ENCODE measurements around the gene SESN1.

Gene SESN1

DNA sequence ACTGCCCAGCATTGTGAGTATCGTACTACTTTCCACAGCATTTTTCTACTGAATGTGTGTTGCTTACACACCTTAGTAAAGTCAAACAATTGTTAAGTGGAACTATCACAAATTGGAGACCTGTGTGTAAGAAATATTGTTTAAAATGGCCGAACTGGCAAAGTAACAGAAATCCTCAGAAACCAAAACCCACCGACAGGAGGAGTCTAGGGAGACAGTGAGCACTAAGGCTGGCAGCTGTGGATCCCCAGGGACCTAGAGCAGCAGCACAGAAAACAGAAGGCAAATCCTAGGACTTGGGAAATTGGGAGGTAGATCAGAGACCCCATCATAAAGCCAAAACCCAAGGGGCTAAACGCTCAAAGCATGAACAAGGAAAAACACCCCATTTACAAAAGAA is 69.9 kb downstream of the SESN1 start:
- no peak for DNase-seq

DNA sequence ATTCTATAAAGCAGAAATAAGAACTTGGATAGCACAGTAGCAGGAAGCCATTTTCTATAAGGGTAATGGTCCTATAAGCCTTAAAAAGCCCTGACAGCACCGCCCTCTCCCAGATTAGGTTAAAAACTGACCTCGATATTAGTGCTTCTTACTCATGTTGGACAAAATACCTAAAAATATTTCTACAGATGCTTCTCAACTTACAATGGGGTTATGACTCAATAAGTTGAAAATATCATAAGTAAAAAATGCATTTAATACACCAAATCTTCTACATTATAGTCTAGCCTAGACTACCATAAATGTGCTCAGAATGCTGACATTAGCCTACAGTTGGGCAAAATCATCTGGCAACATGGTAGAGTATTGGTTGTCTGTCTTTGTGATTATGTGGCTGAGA is 70.3 kb downstream of the SESN1 start:
- DNase-seq: no peak

DNA sequence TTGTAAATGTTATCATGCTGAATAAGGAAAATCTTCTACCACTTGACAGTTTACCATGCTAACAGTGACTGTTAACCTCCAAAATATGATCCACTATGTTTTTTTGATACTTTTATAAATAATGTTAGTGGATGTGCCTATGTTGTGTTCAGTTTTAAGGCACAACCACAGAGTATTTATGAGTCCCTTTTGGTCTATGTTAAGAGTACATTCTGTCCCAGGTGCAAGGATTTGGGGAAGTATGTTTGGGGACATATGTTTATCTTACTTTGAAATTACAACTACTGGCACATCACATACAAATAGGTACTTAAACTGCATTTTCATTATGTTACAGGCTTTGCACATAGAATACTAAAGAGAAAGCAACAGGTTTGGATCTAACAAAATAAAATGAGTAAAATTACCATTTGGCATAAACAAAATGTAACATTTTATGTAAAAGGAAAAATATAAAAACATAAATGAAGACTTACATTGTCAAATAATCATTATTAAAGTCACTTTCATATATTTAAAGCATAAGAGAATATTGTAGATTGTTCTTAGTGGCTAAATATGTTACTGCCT is 71.2 kb downstream of the SESN1 start:
- DNase-seq: no peak

DNA sequence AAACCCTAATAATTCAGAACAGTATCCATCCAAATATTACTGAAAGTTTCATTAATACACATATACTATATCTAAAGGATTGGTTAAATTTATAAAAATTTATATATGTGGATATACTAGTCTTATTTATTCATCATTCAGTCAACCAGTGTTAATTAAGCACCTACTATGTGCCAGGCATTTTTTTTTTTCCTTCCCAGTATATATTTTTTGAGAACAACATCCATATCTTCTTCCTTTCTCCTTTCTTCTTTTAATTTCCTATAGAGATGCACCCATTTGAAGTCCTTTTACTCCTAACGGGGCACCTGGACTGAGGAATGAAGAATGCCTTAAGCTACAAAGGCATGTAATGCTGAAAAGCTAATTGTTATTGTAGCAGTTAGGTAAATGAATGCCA is 72.8 kb downstream of the SESN1 start:
- DNase-seq: no peak

DNA sequence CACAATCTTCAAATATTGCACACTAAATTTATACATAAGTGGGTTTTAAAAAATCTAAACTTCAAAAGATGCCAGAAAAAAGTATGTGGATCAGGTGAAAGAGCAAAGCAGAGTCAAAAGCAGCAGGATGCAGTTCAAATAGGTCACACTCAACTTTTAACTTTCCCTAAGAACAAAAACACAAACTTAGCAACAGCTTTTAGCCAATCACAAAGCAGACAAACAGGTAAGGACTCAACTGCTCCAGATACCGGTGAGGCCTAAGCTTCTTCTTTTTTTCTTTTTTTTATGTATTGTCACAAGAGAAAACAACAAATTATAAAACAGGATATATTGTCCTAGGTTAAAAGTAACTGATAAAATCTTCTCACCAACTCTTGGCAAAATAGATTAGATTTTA is 74.7 kb downstream of the SESN1 start:
- no peak for DNase-seq

DNA sequence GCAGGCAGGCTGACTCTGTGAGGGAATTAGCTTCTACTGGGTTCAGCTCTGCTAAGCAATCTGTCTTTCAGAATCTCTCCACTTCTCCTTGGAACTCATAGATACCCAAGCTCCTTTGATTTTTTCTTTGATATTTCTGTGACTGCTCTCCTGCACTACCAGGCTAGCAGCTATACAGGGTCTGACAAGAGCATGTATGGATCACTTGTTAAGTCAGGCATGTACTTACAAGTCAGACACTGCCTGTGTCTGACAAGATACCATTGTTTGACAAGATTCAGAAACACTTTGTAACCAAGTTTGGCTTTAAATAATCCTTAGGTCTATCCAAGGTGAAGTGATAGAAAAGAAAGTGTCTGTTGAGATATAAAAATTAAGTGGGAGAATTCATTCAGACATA is 79.5 kb downstream of the SESN1 start:
- DNase-seq: no peak

DNA sequence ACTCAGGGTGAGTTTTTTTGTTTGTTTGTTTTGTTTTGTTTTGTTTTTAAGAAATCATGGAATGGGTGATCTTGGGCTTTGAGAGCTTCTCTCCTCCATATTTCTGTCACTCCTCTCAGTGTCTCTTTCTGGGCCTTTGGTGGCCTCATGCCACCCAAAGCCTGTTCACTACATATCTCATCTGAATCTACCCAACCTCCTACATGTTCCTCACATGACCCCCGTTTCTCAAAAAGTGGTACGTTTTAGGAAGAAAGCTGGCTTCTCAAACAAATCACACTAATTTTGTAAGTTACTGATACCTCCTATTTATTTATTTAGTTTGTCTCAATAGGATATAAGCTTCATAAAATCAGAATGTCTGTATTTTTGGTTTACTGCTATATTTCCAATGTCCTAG is 80.0 kb downstream of the SESN1 start:
- no peak for DNase-seq

DNA sequence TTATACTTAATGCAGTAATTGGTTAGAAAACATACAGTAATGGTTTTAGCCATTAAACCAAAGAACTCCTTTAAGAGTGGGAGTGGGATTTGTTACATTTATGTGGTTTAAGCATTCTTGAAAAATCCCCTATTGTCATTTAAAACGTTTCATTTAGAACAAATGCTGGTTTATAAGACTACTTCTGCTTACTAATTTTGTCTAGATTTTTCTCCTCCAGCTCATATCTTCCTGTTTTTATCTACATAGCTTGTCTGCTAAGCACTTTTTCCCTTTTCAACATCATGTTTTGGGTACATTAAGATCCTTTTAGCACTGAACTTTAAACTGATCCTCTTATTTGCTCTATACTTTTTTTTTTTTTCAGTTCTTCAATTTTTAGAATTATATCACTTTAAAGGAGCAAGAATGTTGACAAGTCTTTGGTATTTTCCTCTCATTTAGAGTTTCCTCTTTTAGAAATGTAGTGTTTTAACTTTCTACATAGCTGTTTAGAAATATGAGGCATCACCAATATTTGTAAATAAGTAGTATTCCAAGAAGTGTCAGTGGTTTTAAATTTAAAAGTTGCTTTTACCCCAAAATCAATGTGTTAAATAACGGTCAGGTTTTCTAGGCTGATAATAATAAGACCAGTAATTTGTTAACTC is 80.9 kb downstream of the SESN1 start:
- DNase-seq: no peak

DNA sequence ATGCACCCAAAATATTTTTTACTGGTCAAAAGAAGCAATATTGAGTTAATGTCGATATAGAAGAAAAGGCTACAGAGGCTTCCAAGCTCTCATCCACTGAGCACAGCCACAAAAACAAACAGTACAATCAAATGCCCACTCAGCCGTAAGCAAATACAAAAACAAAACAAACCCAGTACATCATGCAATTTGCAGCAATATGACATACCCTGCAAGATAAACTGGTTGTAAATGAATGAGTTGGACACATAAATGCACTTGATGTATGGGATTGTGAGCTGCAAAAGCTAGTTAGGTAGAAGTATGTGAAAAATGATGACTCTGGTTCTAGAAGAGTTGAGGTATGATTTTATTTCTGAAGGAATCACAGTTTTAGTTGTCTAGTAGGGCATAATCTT is 83.9 kb downstream of the SESN1 start:
- DNase-seq: no peak

DNA sequence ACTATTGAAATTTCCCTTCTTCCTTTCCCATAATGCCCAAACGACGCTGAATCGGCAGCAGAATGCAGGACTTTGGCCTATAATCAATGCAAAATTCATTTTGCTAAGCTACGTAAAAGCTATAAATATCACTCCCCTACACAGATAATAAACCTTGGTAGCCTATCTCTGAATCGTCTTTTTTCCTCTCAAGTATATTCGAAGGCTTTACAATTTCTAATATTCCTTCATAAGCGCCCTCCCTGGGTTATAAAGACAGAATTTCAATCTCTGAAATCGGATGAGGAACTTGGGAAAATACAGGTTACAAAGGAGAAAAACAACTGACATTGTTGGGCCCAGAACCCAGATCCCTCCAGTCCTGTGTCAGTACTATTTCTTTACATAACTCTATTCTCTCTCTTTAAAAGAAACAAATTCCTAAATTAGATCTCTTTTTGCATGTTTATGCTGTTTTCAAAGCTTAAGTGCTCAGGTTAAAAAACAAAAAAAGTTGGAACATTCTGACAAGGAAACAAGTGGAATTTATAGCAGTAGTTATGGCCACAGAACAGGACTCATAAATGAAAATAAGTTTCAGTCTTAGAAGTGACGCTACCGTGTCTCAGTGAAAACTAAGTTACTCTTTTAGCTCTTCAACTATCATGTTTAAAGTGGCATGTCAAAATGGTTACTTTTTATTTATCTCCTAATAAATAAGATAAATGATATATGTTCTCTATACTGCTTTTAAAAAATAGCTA is 84.5 kb downstream of the SESN1 start:
- DNase-seq: no peak

DNA sequence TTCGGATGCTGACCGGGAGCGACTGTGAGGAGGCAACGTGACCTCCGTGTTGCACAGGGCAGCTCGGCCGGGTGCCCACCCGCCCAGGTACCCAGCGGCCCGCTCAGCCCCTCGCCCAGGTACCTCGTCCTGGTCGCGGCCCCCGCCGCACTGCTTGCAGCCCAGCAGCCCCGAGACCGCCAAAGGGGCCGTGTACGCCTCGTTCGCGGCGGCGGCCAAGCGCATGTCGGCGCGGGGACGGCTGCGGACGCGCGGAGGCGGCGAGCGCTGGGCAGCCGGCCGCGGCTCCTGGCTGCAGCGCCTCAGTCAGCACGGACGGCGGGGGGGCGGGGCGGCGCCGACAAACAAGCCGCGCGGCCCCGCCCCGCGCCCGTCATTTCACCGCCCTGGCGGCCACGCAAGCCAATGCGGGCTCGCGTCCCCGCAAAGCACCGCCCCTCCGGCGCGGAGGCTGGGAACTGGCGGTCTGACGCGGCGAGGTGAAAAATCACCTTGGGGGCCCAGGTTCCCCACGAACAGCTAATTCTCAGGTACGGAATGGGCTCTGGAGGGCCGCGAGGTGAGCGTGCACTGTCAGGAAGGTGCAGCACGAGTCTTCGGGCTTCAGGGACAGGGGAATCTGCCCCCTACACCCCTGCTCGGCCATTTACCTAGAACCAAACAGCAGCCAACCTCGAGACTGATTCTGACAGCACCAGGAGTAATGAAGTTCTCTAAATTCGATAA is 85.2 kb downstream of the SESN1 start:
- peak; percentile 92 for DNase-seq

DNA sequence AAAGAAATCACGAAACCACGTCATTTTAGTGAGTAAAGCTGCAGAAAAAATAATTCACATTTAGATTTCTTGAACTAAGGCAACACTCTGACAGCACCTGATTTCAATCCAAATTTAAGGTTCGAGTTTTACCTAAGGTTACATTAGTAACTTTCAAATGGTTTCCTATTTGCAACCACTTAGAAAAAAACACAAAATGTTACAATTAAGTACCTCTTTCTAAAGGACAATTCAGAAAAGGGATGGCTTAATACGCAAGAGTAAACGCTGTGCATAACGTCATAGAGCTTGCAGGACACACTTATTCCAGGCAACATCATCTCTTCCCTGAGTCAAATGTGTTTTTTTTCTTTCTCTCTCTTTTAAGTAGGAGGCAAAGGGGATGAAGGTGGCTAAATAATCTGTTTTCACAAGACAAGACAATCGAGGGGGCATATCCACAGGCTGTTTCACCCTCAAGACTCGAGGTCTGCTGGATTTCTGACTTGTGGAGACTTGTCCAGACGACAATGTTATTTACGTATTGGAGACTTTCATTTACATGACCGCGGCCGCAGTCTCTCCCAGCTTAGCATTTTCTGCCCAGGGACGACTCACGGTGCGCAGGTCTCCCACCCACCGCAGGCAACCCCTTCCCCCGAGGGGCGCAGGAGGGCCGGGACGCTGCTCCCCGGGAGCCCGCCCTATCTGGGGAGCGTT is 86.0 kb downstream of the SESN1 start:
- DNase-seq: no peak

DNA sequence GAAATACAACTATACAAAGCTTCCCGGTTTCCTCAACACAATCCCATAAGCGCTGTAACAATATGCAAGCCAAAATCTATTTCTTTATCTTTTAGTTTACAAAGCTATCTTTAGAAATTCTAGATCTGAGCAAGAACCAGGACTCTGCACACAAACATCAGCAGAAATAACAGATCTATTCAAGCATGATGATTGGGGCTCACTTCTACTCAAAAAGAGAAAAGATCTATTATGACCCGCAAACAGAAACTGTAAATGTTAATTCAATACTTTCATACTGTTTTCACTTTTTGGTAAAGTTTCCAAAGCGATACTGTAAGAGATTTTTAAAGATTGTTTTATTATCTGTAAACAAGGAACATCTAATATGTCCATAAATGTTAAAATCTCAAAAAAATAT is 86.6 kb downstream of the SESN1 start:
- DNase-seq: no peak

DNA sequence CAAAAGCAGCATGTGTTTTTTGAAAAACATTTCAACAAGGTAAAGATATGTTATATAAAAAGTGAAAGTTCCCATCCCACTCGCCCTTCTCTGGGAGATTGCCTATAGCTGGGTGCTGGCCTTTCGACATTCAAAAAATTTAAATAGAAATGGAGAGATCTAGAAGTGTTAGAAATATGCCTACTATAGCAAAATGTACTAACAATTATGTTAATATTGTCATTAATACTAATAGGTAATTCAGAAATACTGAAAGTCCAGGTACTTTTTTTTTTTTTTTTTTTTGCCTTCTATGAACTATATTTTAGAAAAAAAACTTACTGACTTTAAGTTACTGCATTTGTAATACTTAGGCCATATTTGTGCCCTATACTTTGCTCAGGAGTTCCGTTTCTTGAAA is 87.1 kb downstream of the SESN1 start:
- no peak for DNase-seq

DNA sequence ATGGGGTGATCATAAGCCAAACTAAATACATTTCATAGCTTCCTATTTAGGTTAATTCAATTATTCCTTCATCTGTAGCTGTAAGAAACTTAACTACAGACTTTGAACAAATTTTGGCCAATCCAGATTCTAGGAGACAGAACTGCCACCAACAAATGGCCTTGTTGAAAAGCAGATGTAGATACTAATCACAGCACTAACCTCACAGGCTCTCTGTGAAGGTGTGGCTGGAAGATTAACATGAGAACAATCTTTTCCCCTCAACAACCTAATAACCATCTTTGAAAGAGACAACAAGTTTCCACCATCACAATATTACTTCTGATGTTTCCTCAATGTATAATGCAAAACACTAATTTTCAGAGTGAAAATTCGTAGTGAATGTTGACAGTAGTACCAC is 87.8 kb downstream of the SESN1 start:
- no peak for DNase-seq

DNA sequence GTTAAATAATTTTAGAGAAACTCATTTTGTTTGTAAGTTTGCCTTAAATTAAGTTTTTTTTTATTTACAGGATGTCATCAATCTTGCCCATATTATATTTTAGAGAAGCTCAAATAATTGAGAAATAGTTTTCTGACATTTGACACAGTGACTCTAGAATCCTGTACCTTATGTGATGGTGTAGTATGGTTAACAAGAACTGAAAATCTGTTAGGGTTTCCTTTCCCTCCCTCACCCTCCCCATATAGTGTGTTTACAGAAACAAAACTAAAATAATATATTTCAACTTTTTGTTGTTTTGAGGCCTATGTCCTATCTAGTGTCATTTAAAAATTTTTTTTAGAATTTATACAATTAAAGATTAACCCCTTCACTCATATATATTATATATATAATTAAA is 91.8 kb downstream of the SESN1 start:
- DNase-seq: no peak

DNA sequence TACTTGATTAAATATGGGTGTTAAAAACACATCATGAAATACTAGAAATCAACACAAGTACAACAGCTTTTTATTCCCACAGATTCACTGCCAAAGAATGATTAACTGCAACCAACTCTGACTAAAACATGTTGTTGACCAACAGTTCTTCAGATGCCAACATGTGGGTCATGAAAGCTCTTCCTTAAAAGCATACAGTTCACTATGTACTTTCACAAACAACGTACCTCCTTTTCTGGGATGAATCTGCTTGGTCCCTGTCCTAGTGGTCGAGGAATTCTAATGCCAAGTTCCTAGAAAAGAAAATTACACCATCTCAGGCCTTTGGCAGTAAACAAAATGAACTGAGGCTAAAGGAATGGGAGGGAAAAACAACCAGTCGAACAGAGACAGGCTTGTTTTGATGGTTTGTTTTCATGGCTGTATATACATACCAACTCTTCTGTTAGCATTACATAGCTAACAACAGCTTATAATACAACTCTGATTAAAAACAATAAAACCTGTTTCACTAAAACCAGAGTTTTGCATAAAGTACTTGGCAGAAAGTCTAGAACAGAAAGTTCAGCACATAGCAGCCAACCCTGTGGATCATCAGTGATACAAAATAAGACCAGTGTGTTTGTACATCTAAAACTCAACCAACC is 92.5 kb downstream of the SESN1 start:
- no peak for DNase-seq

DNA sequence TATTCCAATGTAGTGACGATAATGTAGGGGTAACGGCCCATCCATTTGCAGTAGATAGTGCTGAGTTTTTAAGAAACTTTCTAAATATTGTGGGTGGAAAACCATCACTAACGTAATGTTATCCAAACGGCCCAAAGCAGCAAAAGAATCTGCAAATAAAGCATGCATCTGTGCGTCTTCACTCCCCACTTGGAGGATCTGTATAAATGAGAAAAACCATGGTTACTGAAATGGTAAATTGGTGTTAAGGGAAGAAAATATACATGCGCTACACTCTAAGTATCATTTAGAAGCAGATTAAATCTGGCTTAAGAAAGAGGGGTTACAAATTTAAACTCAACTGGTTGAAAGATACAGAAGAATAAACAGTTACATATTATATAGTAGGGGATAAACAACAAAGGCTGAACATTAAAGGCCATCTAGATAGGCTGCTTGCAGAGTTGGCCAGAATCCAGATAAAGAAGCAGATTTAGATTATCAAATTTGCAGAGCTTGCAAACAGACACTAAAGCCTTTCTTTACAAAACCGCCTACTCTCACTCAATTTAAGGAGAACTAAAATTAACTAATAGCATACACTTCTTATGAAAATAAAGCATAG is 93.3 kb downstream of the SESN1 start:
- no peak for DNase-seq

DNA sequence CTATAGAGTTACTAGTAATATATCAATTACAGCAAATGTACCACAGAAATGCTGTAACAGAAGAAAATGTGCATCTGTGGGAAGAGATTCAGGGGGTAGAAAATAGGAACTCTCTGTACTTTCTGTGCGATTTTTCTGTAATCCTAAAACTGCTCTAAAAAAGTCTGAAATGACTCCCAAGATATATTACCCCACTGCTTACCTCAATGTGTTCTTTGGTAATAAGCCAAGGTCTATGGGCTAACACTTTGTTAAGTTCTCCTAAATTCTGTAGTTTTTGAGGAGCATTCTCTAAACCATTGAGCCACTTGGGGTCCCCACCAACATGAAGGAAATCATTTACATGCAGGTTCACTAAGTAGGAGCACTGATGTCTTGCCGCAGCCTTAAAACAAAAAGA is 94.4 kb downstream of the SESN1 start:
- DNase-seq: no peak

DNA sequence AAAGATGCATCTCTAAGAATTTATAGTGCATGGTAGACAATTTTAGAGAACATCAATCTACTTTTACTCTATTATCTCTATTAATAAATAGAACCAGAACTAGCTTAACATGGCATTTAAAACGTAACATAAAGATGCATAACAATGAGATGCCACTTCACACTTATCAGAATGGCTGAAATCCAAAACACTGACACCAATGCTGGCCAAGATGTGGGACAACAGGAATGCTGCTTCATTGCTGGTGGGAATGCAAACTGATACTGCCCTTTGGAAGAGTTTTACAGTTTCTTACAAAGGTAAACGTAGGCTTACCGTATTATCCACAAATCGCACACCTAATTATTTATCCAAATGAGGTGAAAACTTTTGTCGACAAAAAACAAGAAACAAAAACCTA is 95.2 kb downstream of the SESN1 start:
- no peak for DNase-seq

DNA sequence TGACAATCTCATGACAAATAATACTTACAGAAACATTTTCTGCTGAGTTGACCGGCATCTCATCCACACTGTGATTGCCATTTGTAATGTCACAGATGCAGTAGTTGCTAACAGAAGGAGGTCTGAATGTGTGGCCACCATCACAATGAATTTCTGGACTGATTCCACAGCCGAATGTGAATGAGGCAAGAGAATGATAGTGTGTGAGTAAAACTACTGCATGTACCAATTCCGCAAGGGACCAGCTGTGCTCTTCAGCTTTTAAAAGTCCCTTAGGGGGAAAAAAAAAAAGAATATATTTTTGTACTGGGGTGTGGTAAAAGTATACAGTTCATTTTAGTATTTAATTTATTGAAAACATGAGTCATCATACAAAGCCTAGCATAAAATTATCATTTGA is 96.2 kb downstream of the SESN1 start:
- no peak for DNase-seq

DNA sequence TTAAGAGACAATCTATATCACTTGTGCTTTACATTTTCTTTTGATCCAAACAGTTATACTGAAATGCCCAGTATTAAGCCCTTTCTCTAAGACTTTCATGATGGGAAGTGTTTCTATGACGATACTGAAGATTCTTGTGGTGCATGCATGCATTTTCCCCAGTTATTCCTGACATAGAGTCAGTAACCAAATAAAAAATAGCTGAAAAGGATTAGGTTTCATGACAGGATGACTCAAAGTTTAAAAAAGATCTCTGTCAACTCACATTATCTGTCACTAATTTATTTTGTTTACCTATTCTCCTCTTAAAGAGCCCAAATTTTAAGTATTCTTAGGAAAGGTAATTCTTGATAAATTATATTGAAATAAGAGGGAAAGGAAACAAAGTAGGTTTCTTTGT is 98.4 kb downstream of the SESN1 start:
- no peak for DNase-seq

All from left hindlimb (tissue), 1 donor.